GM18511 (cell line): Measurements from ENCODE around the gene F9.
"Not testable (repeated sequence)": the region's sequence is repeated elsewhere in the genome, so short reads cannot be mapped to it uniquely, and the experiment has no call there.

Experiments
- ATAC-seq: cut with Tn5 transposase; IDR thresholded peaks from one replicate; pipeline ENCODE4 v1.9.1; 2021; ENCODE audit warnings: mild to moderate bottlenecking, moderate library complexity; ENCODE audit not compliant: unreplicated experiment

The F9 gene

GRCh38 chrX:139530550-139530949, at the start of gene F9:
Gene F9 (plus strand): TSS chrX:139530739. CDS start chrX:139530765, 26 bp downstream.
- ATAC-seq = no peak

GRCh38 chrX:139483699-139484098, 46.8 kb upstream of the F9 start:
- ATAC-seq = no peak

- no peak for ATAC-seq
Observed at GRCh38 chrX:139484591-139484990, 45.9 kb upstream of the F9 start.

GRCh38 chrX:139495324-139495723, 35.2 kb upstream of the F9 start:
- ATAC-seq = no peak

GRCh38 chrX:139506333-139506732, 24.2 kb upstream of the F9 start:
- no peak for ATAC-seq

- no peak for ATAC-seq
Observed at GRCh38 chrX:139508099-139508498, 22.4 kb upstream of the F9 start.

GRCh38 chrX:139518475-139518874, 12.1 kb upstream of the F9 start:
- no peak for ATAC-seq

GRCh38 chrX:139528829-139529228, 1.7 kb upstream of the F9 start:
- ATAC-seq = not testable (repeated sequence)

GRCh38 chrX:139532834-139533233, 2.3 kb downstream of the F9 start:
- ATAC-seq = no peak

- no peak for ATAC-seq
Observed at GRCh38 chrX:139533444-139533843, 2.9 kb downstream of the F9 start.

- peak; percentile 87 for ATAC-seq
Observed at GRCh38 chrX:139538907-139539790, 8.6 kb downstream of the F9 start.

GRCh38 chrX:139542652-139543051, 12.1 kb downstream of the F9 start:
- no peak for ATAC-seq

- ATAC-seq = no peak
Observed at GRCh38 chrX:139543920-139544319, 13.4 kb downstream of the F9 start.

GRCh38 chrX:139544591-139544990, 14.1 kb downstream of the F9 start:
- ATAC-seq = no peak

GRCh38 chrX:139554376-139554775, 23.8 kb downstream of the F9 start:
- peak; percentile 32 for ATAC-seq

- no peak for ATAC-seq
Observed at GRCh38 chrX:139554991-139555675, 24.6 kb downstream of the F9 start.

GRCh38 chrX:139559383-139560042, 29.0 kb downstream of the F9 start:
- ATAC-seq = peak; percentile 86

- ATAC-seq = no peak
Observed at GRCh38 chrX:139560221-139560620, 29.7 kb downstream of the F9 start.

GRCh38 chrX:139563251-139563650, 32.7 kb downstream of the F9 start:
- no peak for ATAC-seq

GRCh38 chrX:139566981-139567380, 36.4 kb downstream of the F9 start:
- ATAC-seq = no peak

GRCh38 chrX:139581068-139581467, 50.5 kb downstream of the F9 start:
- ATAC-seq = no peak

- no peak for ATAC-seq
Observed at GRCh38 chrX:139585613-139586012, 55.1 kb downstream of the F9 start.
